ENCODE measurements around the gene UBE2O. TPM values are rescaled to one million over a fixed set of nuclear protein-coding genes. Genes with fewer than 3 reads are reported as not detected.

Gene UBE2O
- total RNA-seq, 3 donors from 2014 or later, result 16.2 to 25.0 (median 19.0) TPM

DNA sequence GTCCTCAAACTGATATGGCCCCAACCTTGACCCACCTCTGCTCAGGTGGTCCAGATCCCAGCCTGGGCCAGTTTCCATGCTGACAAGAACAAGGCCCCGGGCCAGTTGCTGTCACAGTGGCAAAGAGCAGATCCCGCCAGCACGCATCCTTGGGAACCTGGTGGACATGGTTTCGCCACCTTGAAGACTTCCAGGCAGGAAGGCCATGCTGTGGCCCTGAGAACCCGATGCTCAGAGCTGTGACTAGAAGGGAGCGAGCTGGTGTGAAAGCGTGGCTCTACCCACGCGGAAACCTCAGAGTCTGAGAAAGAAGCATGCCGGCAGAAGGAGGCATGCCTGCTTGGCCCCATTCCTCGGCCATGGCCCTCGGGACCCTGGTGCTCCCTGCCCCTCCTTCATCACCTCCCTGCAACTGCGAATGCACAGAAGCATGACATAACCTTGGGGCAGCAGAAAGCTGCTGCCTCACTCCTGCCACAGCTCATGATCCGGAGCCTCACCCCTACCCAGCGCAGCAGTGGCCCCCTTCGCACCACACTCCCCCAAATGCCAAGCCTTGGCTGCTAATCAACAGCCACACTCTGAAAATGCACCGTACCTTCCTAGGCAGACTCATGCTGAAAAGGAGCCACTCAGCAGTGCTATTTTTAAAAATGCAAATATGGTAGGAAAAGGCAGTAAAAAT lies 33.2 kb downstream of the UBE2O start:
- Histone ChIP-seq H3K36me3 (ENCODE audit: low read depth) (no peaks in the 10 kb centered on the region), H3K9me3 (no peaks in the 10 kb centered on the region), H3K4me1 (ENCODE audit: low read depth) (peaks cover 5% of the 10 kb centered on the region), H3K4me3 (no peak overlapping the region)
- DNase-seq (no peak), ATAC-seq (no peak)
- TF ChIP-seq, protein P1, sequence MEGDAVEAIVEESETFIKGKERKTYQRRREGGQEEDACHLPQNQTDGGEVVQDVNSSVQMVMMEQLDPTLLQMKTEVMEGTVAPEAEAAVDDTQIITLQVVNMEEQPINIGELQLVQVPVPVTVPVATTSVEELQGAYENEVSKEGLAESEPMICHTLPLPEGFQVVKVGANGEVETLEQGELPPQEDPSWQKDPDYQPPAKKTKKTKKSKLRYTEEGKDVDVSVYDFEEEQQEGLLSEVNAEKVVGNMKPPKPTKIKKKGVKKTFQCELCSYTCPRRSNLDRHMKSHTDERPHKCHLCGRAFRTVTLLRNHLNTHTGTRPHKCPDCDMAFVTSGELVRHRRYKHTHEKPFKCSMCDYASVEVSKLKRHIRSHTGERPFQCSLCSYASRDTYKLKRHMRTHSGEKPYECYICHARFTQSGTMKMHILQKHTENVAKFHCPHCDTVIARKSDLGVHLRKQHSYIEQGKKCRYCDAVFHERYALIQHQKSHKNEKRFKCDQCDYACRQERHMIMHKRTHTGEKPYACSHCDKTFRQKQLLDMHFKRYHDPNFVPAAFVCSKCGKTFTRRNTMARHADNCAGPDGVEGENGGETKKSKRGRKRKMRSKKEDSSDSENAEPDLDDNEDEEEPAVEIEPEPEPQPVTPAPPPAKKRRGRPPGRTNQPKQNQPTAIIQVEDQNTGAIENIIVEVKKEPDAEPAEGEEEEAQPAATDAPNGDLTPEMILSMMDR (IDR thresholded peaks at IDR 0.05), result no peak
- intact Hi-C loops (cut with DNase I, micrococcal nuclease), result no loop called here

DNA sequence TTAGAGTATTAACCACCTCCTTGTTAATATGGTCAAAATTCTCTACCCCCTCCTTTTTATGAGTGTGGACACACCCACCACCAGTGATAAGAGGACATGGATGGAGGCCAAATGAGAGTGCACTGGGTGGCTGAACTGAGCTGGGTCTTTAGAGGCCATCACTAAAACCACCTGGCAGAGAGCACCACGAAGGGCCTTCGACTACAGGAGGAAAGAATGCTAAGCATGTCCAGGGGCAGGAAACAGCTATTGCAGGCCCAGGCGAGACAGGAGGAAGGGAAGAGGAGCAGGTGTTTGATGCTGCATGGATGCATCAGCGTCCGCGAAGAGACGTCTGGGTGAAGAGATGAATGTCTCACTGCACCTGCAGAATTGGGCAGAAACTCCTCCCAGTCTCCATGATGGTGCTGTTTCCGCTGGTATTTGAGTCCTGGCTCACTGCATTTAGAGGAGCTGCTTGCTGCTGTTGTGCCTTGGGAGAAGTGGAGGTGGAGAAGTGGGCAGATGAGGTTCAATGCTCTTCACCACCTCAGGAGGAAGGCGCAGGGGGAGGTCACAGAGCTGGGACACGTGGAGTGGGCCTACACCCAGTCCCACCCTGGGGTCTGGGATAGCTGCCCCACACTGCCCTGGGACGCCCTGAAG lies 35.3 kb downstream of the UBE2O start:
- no peaks in the 10 kb centered on the region for H3K36me3 ChIP-seq (ENCODE audit: low read depth)
- peak in 1 of 3 donors; percentile 27 for DNase-seq
- no peaks in the 10 kb centered on the region for H3K9me3 ChIP-seq
- peaks cover 5% of the 10 kb centered on the region for H3K4me1 ChIP-seq (ENCODE audit: low read depth)
- intact Hi-C loops (cut with DNase I, micrococcal nuclease), result no loop called here
- TF ChIP-seq, protein P1 (IDR thresholded peaks at IDR 0.05), result no peak
- H3K4me3 ChIP-seq, result no peak overlapping the region
- peak; percentile 70 for ATAC-seq

- Histone ChIP-seq H3K9me3 (no peaks in the 10 kb centered on the region), H3K36me3 (ENCODE audit: low read depth) (no peaks in the 10 kb centered on the region), H3K4me1 (ENCODE audit: low read depth) (peaks cover 5% of the 10 kb centered on the region), H3K4me3 (no peak overlapping the region)
- TF ChIP-seq, protein P1 (IDR thresholded peaks at IDR 0.05), result no peak
- ATAC-seq (no peak), DNase-seq (no peak)
- intact Hi-C loops (cut with DNase I, micrococcal nuclease), result no loop called here
Measured at GRCh38 chr17:76416899-76417298, 36.1 kb downstream of the UBE2O start.

GRCh38 chr17:76416457-76416856 lies 36.5 kb downstream of the UBE2O start:
- Histone ChIP-seq H3K9me3 (no peaks in the 10 kb centered on the region), H3K36me3 (ENCODE audit: low read depth) (no peaks in the 10 kb centered on the region), H3K4me1 (ENCODE audit: low read depth) (peaks cover 5% of the 10 kb centered on the region), H3K4me3 (no peak overlapping the region)
- DNase-seq (no peak), ATAC-seq (no peak)
- intact Hi-C loops (cut with DNase I, micrococcal nuclease), result no loop called here
- TF ChIP-seq, protein P1 (IDR thresholded peaks at IDR 0.05), result no peak

- peaks cover 5% of the 10 kb centered on the region for H3K4me1 ChIP-seq (ENCODE audit: low read depth)
- DNase-seq (no peak), ATAC-seq (no peak)
- TF ChIP-seq, protein P1 (IDR thresholded peaks at IDR 0.05), result no peak
- H3K4me3 ChIP-seq, result no peak overlapping the region
- intact Hi-C loops (cut with DNase I, micrococcal nuclease), result no loop called here
- H3K36me3 ChIP-seq (ENCODE audit: low read depth), result no peaks in the 10 kb centered on the region
- H3K9me3 ChIP-seq, result no peaks in the 10 kb centered on the region
Measured at GRCh38 chr17:76415786-76416185, 37.2 kb downstream of the UBE2O start.
